SK-N-MC (cell line): ENCODE results near the gene ATP6AP1.

Source experiments
- EZH2 ChIP-seq: fragments of 200-600 bp; sonication (generic); IDR thresholded peaks from one replicate; pipeline ENCODE4 v1.6.1; 2017; ENCODE audit warnings: antibody characterized with exemption
- POLR2AphosphoS5 ChIP-seq: IDR thresholded peaks from 2 replicates; pipeline ENCODE4 v1.6.1; 2012; ENCODE audit warnings: mild to moderate bottlenecking, low read depth, low read length, borderline replicate concordance

GRCh38 chrX:154464806-154465365, 36.4 kb downstream of the ATP6AP1 start:
- no peak for TF ChIP-seq POLR2AphosphoS5
- no peak for TF ChIP-seq EZH2
